ENCODE measurements around the gene POMZP3. TPM values are rescaled to one million over a fixed set of nuclear protein-coding genes. Genes with fewer than 3 reads are reported as not detected.
"Not testable (repeated sequence)": the region's sequence is repeated elsewhere in the genome, so short reads cannot be mapped to it uniquely, and the experiment has no call there.

POMZP3 gene
- total RNA-seq = 10 to 100 TPM in 1 of 2 donors, 1 to 10 TPM in 1; 6.9 to 12.6 TPM

DNA sequence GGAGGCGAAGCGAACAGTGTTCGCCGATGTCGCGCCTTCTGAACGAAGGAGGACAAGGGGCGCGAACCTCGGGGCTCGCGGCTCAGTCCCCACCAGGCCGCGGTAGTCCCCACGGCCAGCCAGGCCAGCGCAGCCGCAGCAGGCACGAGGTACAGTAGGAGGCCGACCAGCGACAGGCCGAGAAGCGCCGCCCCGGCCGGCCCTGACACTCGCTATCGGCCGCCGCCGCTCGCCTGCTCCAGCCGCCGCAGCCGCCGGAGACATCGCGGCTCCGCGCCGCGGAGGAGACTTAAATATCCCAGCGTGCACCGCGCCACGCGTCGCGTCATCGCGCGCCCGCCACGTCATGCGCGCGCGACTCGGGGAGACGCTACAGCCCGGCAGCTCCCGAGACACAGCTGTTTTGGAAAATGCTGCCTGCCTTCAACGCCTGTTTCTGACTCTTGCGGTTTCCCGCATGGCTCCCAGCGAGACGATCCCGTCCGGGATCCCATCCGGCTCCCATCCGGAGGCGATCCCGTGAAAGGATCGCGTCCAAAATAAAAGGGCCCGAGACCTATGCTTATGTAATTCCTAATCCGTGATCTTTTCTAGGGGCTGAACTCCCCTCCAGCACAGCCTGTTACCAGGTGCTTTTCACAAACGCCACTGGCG lies at the start of gene POMZP3:
POMZP3 (minus strand) TSS at position 291 of the 654 bp plus-strand sequence. CDS start 1,215 bp downstream, outside the sequence.
- not testable (repeated sequence) for H3K27me3 Mint-ChIP-seq, H3K9me3 Mint-ChIP-seq, H3K4me1 Mint-ChIP-seq
- peak within 1 kb of the TSS; percentile 73 for H3K4me3 Mint-ChIP-seq
- peak; percentile 93 for ATAC-seq (replicated peaks)
- peaks cover 41% of the 10 kb centered on the region for H3K36me3 Mint-ChIP-seq (ENCODE audit: low read depth)
- peak within 1 kb of the TSS; percentile 79 for H3K27ac Mint-ChIP-seq

DNA sequence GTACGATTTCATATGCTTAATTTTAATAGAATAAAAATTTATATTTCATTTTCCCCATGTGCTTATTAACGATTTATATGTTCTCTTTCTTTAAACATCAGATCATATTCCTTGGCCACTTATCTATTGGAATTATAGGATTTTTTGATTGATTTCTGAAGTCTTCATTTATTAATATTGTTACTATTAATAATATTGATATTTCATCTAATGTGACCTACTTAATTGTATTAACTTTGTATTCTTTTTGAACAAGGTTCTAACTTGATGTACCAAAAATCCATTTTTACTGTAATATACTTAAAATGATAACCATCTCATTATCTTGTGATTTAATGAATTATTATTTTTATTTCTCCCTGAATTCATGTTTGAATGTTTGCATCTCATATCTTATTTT lies 48.7 kb upstream of the POMZP3 start:
- H3K27me3 Mint-ChIP-seq = peaks cover 10% of the 10 kb centered on the region
- H3K4me3 Mint-ChIP-seq; H3K36me3 Mint-ChIP-seq (ENCODE audit: low read depth); ATAC-seq (replicated peaks); H3K27ac Mint-ChIP-seq; H3K4me1 Mint-ChIP-seq; H3K9me3 Mint-ChIP-seq: not testable (repeated sequence)

- not testable (repeated sequence) for H3K27me3 Mint-ChIP-seq; H3K36me3 Mint-ChIP-seq (ENCODE audit: low read depth); H3K27ac Mint-ChIP-seq; ATAC-seq (replicated peaks); H3K9me3 Mint-ChIP-seq; H3K4me3 Mint-ChIP-seq; H3K4me1 Mint-ChIP-seq
Measured at GRCh38 chr7:76673346-76673745, 46.3 kb upstream of the POMZP3 start.

GRCh38 chr7:76659212-76659611 lies 32.1 kb upstream of the POMZP3 start:
- not testable (repeated sequence) for H3K36me3 Mint-ChIP-seq (ENCODE audit: low read depth); H3K4me1 Mint-ChIP-seq; H3K9me3 Mint-ChIP-seq; ATAC-seq (replicated peaks); H3K27me3 Mint-ChIP-seq; H3K4me3 Mint-ChIP-seq; H3K27ac Mint-ChIP-seq

- H3K27ac Mint-ChIP-seq; H3K36me3 Mint-ChIP-seq (ENCODE audit: low read depth); ATAC-seq (replicated peaks); H3K4me1 Mint-ChIP-seq; H3K9me3 Mint-ChIP-seq; H3K27me3 Mint-ChIP-seq; H3K4me3 Mint-ChIP-seq: not testable (repeated sequence)
Measured at GRCh38 chr7:76656425-76656824, 29.3 kb upstream of the POMZP3 start.

DNA sequence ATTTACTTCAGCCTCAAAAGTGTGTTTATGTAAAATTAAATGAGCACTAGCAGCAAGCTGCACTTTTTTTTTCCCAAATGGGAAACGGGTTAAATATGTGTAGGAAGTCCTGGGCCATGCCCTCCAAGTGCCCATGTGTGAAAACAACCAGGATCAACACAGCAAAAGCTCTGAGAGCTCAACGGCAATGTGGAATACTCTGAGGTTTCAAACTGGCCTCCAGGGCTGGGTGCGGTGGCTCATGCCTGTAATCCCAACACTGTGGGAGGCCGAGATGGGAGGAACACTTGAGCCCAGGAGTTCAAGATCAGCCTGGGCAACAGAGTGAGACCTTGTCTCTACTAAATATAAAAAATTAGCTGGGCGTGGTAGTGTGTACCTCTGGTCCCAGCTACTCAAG lies 15.5 kb upstream of the POMZP3 start:
- not testable (repeated sequence) for H3K27ac Mint-ChIP-seq; H3K4me3 Mint-ChIP-seq; H3K4me1 Mint-ChIP-seq; ATAC-seq (replicated peaks); H3K36me3 Mint-ChIP-seq (ENCODE audit: low read depth); H3K27me3 Mint-ChIP-seq; H3K9me3 Mint-ChIP-seq

DNA sequence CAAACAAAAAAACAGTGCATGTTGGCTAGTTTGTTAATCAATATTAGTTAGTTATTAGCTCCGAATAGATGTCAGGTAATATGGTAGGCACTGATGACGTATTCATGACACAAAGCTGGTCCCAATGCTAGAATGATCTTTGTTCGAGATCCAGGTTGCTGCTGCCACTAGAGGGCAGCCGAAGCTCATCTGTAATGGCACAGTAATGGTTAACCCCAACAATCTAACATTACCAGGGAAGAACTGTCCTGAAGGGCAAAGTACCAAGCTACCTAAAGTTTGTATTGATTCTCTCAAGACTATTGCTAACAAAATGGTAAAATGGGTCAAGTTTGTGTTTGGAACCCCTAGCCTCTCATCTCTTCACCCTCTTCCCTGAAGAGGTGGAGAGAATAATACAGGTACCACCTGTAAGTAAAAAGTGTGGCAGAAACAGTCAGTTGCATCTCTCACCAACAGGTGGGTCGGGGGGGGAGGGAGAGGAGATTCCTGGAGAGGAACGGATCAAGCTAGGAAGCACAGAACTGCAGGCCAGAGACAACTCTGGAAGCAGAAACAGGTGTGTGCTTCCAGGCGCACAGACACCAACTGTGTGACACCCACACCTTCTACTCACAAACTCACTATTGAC lies 10.1 kb upstream of the POMZP3 start:
- not testable (repeated sequence) for H3K9me3 Mint-ChIP-seq; H3K4me1 Mint-ChIP-seq; H3K36me3 Mint-ChIP-seq (ENCODE audit: low read depth); H3K27me3 Mint-ChIP-seq; H3K4me3 Mint-ChIP-seq; H3K27ac Mint-ChIP-seq
- ATAC-seq (replicated peaks) = peak; percentile 91

DNA sequence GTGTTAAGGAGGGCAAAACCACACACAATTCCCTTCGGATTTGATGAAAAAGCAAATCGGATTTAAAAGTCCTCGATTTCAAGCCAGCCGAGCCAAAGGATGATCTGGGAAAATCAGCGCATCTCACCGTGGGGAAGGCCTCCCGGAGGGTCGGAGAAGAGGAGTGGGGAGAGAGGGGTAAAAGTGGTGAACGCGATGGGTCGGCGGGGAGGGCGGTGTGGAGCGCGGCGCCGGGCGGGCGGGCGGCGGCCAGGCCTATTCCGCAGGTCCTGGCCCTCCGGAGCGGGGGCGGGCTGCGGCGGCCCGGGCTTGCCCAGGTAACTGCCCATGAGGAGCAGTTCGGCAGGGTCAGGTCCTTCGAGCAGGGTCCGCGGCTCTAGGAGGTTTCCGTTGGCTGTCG lies 498 bp downstream of the POMZP3 start:
- H3K4me1 Mint-ChIP-seq, H3K27me3 Mint-ChIP-seq, H3K9me3 Mint-ChIP-seq: not testable (repeated sequence)
- Mint-ChIP-seq H3K36me3 (ENCODE audit: low read depth) (peaks cover 42% of the 10 kb centered on the region), H3K4me3 (peak overlapping the region; percentile 73), H3K27ac (peak overlapping the region; percentile 79)
- peak; percentile 66 for ATAC-seq (replicated peaks)

- H3K27ac Mint-ChIP-seq; H3K9me3 Mint-ChIP-seq; H3K4me3 Mint-ChIP-seq; H3K4me1 Mint-ChIP-seq; ATAC-seq (replicated peaks); H3K27me3 Mint-ChIP-seq: not testable (repeated sequence)
- peaks cover 49% of the 10 kb centered on the region for H3K36me3 Mint-ChIP-seq (ENCODE audit: low read depth)
Measured at GRCh38 chr7:76619439-76620190, 7.5 kb downstream of the POMZP3 start.

DNA sequence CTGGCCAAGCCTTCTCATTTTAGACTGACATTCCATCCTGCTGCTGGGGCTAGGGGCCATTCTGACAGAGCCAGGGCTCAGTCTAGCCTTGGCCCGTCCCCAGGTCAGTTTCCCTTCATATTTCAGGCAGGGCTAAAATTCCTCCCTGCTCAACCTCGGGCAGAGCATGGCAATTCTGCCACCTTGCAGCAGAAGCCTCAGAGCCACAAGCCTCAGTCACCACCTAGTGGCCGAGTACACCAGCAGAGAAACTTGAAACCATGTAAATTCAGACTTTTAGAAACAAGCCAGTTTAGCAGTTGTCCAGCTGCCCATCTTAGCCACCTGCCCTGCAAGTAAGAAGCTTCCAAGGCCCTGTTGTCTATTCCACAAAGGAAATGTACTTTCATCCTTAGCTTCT lies 13.3 kb downstream of the POMZP3 start:
- not testable (repeated sequence) for H3K4me3 Mint-ChIP-seq; H3K9me3 Mint-ChIP-seq; H3K4me1 Mint-ChIP-seq; ATAC-seq (replicated peaks); H3K27ac Mint-ChIP-seq; H3K27me3 Mint-ChIP-seq
- peaks cover 22% of the 10 kb centered on the region for H3K36me3 Mint-ChIP-seq (ENCODE audit: low read depth)

GRCh38 chr7:76612232-76612631 lies 14.8 kb downstream of the POMZP3 start:
- not testable (repeated sequence) for H3K9me3 Mint-ChIP-seq; H3K27ac Mint-ChIP-seq; ATAC-seq (replicated peaks); H3K4me1 Mint-ChIP-seq; H3K27me3 Mint-ChIP-seq; H3K4me3 Mint-ChIP-seq
- peaks cover 14% of the 10 kb centered on the region for H3K36me3 Mint-ChIP-seq (ENCODE audit: low read depth)

DNA sequence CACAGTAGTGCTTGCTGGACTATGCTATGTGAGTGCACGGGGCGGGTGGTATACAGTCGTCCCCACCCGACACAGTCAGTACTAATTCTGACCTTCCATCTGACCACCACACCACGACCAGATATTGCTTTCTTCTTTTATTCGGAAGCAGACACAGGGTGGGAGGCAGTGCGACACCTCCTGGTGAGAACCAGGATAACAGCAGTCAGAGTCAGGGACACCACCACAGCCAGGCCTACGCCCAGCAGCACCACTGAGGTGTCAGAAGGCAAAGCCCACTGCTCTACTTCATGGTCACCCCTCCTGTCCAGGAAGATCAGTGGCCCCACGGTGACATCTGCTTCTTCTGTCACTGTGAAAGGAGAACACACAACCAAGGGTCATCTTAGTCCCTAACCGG lies 17.2 kb downstream of the POMZP3 start:
- not testable (repeated sequence) for H3K9me3 Mint-ChIP-seq; H3K27me3 Mint-ChIP-seq; H3K4me1 Mint-ChIP-seq; H3K4me3 Mint-ChIP-seq; H3K36me3 Mint-ChIP-seq (ENCODE audit: low read depth); H3K27ac Mint-ChIP-seq
- peak; percentile 50 for ATAC-seq (replicated peaks)

DNA sequence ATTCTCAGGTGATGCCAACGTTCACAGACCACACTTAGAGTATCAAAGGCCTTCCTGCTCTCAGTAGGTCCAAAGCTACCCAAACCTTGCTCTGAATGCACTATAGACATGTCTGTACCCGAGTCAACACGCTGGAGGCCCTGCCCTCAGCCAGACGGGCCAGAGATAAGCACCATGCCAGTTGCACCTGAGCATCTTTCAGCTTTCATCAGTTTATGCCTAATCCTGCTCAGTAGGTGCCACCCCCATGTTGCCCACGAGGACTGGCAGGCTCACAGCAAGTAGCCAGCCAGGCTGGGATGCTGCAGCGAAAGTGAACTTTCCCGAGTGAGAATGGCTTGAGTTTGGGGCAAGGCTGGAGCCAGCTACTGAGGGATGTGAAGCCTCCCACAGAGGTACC lies 18.6 kb downstream of the POMZP3 start:
- H3K36me3 Mint-ChIP-seq (ENCODE audit: low read depth); H3K4me1 Mint-ChIP-seq; ATAC-seq (replicated peaks); H3K9me3 Mint-ChIP-seq; H3K27me3 Mint-ChIP-seq; H3K4me3 Mint-ChIP-seq; H3K27ac Mint-ChIP-seq: not testable (repeated sequence)

DNA sequence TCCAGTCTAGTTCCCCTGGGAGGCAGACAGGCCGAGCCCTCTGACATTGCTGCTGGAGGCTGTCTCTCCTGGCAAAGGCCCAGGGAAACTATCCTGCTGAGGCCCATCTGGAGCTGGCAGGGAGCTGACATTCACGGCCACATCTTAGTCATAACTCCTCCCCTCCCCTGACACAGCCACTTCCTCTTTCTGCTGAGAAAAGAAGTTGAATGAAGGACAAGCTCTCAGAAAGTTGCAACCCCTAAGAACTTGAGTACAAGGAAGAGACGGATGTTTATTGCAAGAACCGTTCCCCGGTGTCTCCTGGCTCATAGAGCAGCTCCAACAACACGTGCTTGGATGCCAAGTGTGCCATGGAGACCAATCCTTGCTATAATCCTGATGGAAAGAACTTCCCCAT lies 21.1 kb downstream of the POMZP3 start:
- not testable (repeated sequence) for H3K9me3 Mint-ChIP-seq; H3K4me1 Mint-ChIP-seq; H3K4me3 Mint-ChIP-seq; H3K27ac Mint-ChIP-seq; H3K36me3 Mint-ChIP-seq (ENCODE audit: low read depth); H3K27me3 Mint-ChIP-seq
- peak; percentile 97 for ATAC-seq (replicated peaks)

DNA sequence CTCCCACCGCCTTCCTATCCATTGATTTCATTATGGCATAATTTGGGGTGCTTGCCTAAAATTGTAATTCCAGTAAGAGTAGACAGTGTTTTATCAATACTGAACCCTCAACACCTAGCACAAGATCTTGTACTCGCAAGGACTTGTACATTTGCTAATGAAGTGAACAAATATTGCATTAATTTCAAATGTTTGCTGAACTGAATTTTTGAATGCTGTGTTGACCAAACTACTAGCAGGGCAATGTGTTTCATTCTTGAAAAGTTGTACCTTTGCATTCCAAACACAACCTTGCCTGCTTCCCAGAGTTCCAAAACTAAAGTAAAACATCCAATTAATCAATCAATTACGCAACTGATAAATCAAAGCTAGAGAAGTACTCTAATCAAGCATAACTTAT lies 26.4 kb downstream of the POMZP3 start:
- not testable (repeated sequence) for ATAC-seq (replicated peaks); H3K4me3 Mint-ChIP-seq; H3K36me3 Mint-ChIP-seq (ENCODE audit: low read depth); H3K27me3 Mint-ChIP-seq; H3K27ac Mint-ChIP-seq; H3K9me3 Mint-ChIP-seq
- H3K4me1 Mint-ChIP-seq = peaks cover 13% of the 10 kb centered on the region
